SHP77 (cell line): ENCODE results near the gene GRAMD1A.

Source experiments
- DNase-seq, 2 experiments: peaks; one replicate each; lab custom pipeline; 2025; lab: John Stamatoyannopoulos, UW

Gene GRAMD1A

DNA sequence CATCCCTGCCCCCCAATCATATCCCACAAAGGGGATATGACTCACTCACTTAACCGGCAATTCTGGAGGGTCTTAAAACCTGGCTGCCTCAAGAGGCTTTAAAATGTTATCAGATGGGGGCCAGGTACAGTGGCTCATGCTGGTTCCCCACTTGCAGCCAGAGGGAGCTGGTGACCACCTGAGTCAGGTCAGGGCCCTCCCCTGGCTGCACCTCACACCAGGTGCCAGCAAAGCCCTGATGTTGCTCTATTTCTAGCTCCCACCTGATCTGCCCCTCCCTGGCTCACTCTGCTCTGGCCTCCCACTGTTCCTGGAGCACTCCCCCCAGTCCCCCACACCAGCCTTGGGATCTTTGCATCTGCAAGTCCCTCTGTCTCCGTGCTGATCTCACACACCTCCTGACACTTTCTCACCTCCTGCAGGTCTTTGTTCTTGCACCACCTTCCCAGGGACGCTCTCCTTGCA is 55.6 kb downstream of the GRAMD1A start:
- DNase-seq = no peak

DNA sequence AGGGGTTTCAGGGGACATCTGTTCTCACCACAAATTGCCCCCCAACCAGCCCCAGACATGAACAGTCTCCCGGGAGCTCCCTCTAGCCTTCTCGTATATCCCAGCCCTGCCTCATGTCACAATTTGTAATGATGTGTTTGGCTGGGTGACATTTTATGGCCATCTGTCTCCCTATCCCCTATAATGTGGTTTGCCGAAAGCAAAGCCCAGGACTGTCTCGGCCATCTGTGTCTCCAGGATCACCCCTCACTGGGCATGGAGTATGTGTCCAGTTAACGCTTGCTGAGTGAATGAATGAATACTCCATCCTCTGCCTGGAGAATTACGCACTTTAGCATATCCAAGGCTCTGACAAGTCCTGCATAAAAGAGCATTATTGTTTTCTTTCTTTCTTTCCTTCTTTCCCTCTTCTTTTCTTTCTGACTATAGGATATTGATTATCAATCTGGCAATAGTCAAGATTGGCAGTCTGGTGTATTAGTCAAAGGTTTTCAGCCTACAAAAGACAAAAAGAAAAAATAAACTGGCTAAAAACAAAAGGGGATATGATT is 56.5 kb downstream of the GRAMD1A start:
- DNase-seq = no peak

- DNase-seq = no peak
Measured at GRCh38 chr19:35058370-35058769, 58.2 kb downstream of the GRAMD1A start.

- no peak for DNase-seq
Measured at GRCh38 chr19:35059006-35059798, 59.1 kb downstream of the GRAMD1A start.

GRCh38 chr19:35059799-35060091 is 59.6 kb downstream of the GRAMD1A start:
- no peak for DNase-seq

GRCh38 chr19:35060160-35060855 is 60.2 kb downstream of the GRAMD1A start:
- no peak for DNase-seq

DNA sequence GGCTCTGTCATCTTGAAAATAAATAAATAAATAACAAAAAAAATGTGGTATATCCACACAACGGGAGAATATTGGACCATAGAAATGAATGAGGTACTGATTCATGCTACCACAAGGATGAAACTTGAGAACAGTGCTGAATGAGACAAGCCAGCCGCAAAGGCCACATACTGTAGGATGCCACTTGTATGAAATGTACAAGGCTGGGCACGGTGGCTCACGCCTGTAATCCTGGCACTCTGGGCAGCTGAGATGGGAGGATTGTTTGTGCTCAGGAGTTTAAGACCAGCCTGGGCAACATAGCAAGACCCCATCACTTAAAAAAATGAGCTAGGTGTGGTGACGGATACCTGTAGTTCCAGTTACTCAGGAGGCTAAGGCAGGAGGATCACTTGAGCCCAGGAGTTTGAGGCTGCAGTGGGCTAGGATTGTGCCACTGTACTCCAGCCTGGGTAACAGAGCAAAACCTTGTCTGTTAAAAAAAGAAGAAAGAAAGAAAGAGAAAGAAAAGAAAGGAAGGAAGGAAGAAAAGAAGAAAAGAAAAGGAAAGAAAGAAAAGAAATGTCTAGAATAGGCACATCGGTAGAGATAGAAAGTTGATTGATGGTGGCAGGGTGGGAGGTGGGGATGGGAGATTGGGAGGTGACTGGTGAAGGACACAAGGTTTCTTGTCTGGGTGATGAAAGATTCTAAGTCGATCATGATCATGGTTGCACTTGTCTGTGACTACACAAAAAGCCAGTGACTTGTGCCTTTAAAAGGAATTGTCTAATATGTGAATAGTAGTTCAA is 61.7 kb downstream of the GRAMD1A start:
- no peak for DNase-seq

DNA sequence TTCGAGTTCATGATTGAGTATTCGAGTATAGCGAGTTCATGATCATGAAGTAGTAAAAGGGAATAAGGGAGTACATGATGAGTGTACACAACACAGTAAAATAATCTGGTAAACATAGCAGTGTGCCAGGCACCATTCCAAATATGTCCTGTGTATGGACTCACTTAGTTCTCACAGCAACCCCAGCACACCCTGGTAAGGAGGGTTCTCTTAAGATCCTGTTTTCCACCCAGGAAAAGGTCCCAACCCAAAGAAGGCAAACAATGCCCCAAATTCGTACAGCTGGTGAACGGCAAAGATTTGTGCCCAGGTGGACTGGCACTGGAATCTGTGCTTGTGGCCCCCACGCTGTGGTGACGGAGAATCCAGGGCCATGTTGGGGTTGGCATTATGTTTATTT is 62.8 kb downstream of the GRAMD1A start:
- no peak for DNase-seq

DNA sequence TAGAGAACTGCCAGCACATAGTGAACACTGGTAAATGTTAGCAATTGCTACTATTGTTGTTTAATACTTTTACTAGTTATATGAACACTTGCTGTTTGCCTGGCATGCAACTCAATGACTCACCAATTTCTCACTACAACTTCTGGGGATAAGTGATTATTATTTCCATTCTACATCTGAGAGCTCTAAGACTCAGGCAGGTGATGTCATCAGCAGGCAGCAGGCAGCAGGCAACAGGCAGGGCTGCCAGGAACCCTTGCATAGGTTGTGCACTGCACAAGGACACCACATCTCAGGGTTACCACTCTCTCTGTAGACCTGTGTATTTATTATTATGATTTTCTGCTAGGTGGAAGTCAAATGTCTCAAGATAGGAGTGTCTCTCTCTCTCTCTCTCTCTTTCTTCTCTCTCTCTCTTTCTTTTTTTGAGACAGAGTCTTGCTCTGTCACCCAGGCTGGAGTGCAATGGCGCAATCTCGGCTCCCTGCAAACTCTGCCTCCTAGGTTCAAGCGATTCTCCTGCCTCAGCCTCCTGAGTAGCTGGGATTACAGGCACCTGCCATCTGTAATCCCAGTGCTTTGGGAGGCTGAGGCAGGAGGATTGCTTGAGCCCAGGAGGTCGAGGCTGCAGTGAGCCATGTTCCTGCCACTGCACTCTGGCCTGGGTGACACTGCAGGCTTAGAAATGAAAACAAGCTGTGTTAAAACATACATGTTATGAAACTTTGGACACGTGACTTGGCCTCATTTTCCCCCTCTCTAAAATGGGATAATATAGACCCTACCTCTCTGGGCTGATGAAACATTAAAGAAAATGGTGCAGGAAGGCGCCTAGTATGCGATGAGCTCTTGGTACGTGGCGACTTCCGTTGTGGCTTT is 64.1 kb downstream of the GRAMD1A start:
- no peak for DNase-seq

GRCh38 chr19:35065574-35065973 is 65.5 kb downstream of the GRAMD1A start:
- no peak for DNase-seq

- DNase-seq = no peak
Measured at GRCh38 chr19:35066121-35066520, 66.0 kb downstream of the GRAMD1A start.

- peak; percentile 49 to 71 for DNase-seq
Measured at GRCh38 chr19:35066691-35067563, 66.8 kb downstream of the GRAMD1A start.

GRCh38 chr19:35068941-35069634 is 69.0 kb downstream of the GRAMD1A start:
- no peak for DNase-seq

- no peak for DNase-seq
Measured at GRCh38 chr19:35069696-35070095, 69.6 kb downstream of the GRAMD1A start.

GRCh38 chr19:35070471-35070870 is 70.3 kb downstream of the GRAMD1A start:
- no peak for DNase-seq

DNA sequence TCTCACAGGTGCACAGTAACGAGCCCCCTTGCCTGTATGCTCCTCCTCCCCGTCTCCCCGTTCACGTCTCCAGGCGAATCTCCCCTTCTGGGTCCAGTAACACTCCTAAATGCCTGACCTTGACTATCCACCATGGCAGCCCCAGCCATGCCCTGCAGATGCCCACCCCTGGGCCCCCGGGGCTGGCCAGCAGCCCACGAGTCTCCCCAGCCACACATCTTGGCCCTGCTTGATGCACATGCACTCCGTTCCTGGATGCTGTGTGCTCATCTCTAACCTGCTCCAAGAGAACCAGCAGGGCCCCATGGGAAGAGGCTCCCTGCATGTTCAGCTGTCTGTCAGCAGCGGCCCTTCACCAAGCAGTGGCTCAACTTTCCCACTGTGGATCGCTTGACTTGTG is 73.4 kb downstream of the GRAMD1A start:
- DNase-seq = no peak

DNA sequence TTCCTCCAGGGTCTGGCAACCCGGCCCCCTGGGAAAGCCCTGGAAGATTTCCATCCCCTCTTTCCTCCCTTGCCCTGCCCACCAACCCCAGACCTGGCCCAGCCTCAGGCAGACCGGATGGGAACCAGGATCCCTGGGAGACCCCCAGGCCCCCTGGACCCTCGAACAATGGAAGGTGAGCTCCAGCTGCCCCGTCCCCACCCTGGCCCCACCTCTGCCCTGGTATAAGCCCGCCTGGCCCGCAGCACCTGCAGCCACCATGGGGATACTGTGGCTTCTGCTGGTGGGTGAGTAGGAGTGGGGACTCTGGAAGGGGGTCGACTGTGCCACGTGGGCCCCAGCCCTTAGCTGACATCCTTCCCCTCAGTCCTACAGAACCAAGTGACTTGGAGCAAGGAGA is 73.8 kb downstream of the GRAMD1A start:
- DNase-seq = no peak

GRCh38 chr19:35074426-35075201 is 74.5 kb downstream of the GRAMD1A start:
- DNase-seq = no peak
